ENCODE results near the gene CBY2.
"Not testable (repeated sequence)": the region's sequence is repeated elsewhere in the genome, so short reads cannot be mapped to it uniquely, and the experiment has no call there.

CBY2 gene

GRCh38 chr13:45702088-45702487, at the start of gene CBY2:
Gene CBY2 (plus strand): TSS chr13:45702320. CDS start chr13:45702391, 71 bp downstream.
- no peak for DNase-seq (ENCODE audit: low read depth in 2 of 3, low spot score in 2 of 3)

GRCh38 chr13:45654633-45655349, 47.3 kb upstream of the CBY2 start:
- DNase-seq (ENCODE audit: low read depth in 2 of 3, low spot score in 2 of 3) = no peak

- no peak for DNase-seq (ENCODE audit: low read depth in 2 of 3, low spot score in 2 of 3)
Observed at GRCh38 chr13:45658586-45659235, 43.4 kb upstream of the CBY2 start.

GRCh38 chr13:45659536-45659935, 42.6 kb upstream of the CBY2 start:
- no peak for DNase-seq (ENCODE audit: low read depth in 2 of 3, low spot score in 2 of 3)

- DNase-seq (ENCODE audit: low read depth in 2 of 3, low spot score in 2 of 3) = not testable (repeated sequence)
Observed at GRCh38 chr13:45660458-45660857, 41.7 kb upstream of the CBY2 start.

GRCh38 chr13:45662162-45662561, 40.0 kb upstream of the CBY2 start:
- no peak for DNase-seq (ENCODE audit: low read depth in 2 of 3, low spot score in 2 of 3)

- not testable (repeated sequence) for DNase-seq (ENCODE audit: low read depth in 2 of 3, low spot score in 2 of 3)
Observed at GRCh38 chr13:45662903-45663302, 39.2 kb upstream of the CBY2 start.

GRCh38 chr13:45669626-45670025, 32.5 kb upstream of the CBY2 start:
- not testable (repeated sequence) for DNase-seq (ENCODE audit: low read depth in 2 of 3, low spot score in 2 of 3)

GRCh38 chr13:45670189-45670885, 31.8 kb upstream of the CBY2 start:
- DNase-seq (ENCODE audit: low read depth in 2 of 3, low spot score in 2 of 3) = no peak

- no peak for DNase-seq (ENCODE audit: low read depth in 2 of 3, low spot score in 2 of 3)
Observed at GRCh38 chr13:45674908-45675307, 27.2 kb upstream of the CBY2 start.

- DNase-seq (ENCODE audit: low read depth in 2 of 3, low spot score in 2 of 3) = no peak
Observed at GRCh38 chr13:45678282-45678681, 23.8 kb upstream of the CBY2 start.

- DNase-seq (ENCODE audit: low read depth in 2 of 3, low spot score in 2 of 3) = no peak
Observed at GRCh38 chr13:45681113-45681512, 21.0 kb upstream of the CBY2 start.

GRCh38 chr13:45682494-45683008, 19.6 kb upstream of the CBY2 start:
- no peak for DNase-seq (ENCODE audit: low read depth in 2 of 3, low spot score in 2 of 3)

- DNase-seq (ENCODE audit: low read depth in 2 of 3, low spot score in 2 of 3) = no peak
Observed at GRCh38 chr13:45683701-45684100, 18.4 kb upstream of the CBY2 start.

- no peak for DNase-seq (ENCODE audit: low read depth in 2 of 3, low spot score in 2 of 3)
Observed at GRCh38 chr13:45688577-45688976, 13.5 kb upstream of the CBY2 start.

GRCh38 chr13:45690636-45691035, 11.5 kb upstream of the CBY2 start:
- no peak for DNase-seq (ENCODE audit: low read depth in 2 of 3, low spot score in 2 of 3)

- DNase-seq (ENCODE audit: low read depth in 2 of 3, low spot score in 2 of 3) = no peak
Observed at GRCh38 chr13:45691251-45691650, 10.9 kb upstream of the CBY2 start.

GRCh38 chr13:45691667-45692066, 10.5 kb upstream of the CBY2 start:
- DNase-seq (ENCODE audit: low read depth in 2 of 3, low spot score in 2 of 3) = no peak

- no peak for DNase-seq (ENCODE audit: low read depth in 2 of 3, low spot score in 2 of 3)
Observed at GRCh38 chr13:45695198-45695730, 6.9 kb upstream of the CBY2 start.

GRCh38 chr13:45696610-45697226, 5.4 kb upstream of the CBY2 start:
- no peak for DNase-seq (ENCODE audit: low read depth in 2 of 3, low spot score in 2 of 3)
